HepG2 (cell line): ENCODE data around the gene LRRC73. TPM values are rescaled to one million over a fixed set of nuclear protein-coding genes. Genes with fewer than 3 reads are reported as not detected.

ENCODE experiments used
- CREB3 ChIP-seq: sonication (generic); formaldehyde crosslinking; IDR thresholded peaks from 2 replicates; pipeline ENCODE4 v1.5.0; 2020; ENCODE audit warnings: missing genetic modification reagents
- DRAP1 ChIP-seq: IDR thresholded peaks from 2 replicates; pipeline ENCODE4 v1.6.1; 2016; ENCODE audit warnings: missing genetic modification reagents, missing compliant biosample characterization
- DZIP1 ChIP-seq: sonication (generic); formaldehyde crosslinking; IDR thresholded peaks from 2 replicates; pipeline ENCODE4 v1.5.0; 2020; ENCODE audit warnings: mild to moderate bottlenecking, missing genetic modification reagents
- HOXA9 ChIP-seq: sonication (generic); formaldehyde crosslinking; IDR thresholded peaks from 2 replicates; pipeline ENCODE4 v1.8.1; 2022; ENCODE audit warnings: missing genetic modification reagents, mild to moderate bottlenecking, moderate library complexity, borderline replicate concordance
- NFRKB ChIP-seq: fragments of 450-650 bp; IDR thresholded peaks from 2 replicates; pipeline ENCODE4 v1.6.1; 2017
- SALL2 ChIP-seq: sonication (generic); formaldehyde crosslinking; IDR thresholded peaks from 2 replicates; pipeline ENCODE4 v1.8.1; 2023; ENCODE audit warnings: mild to moderate bottlenecking, missing genetic modification reagents, inconsistent platforms
- SMAD3 ChIP-seq: sonication (generic); formaldehyde crosslinking; IDR thresholded peaks from 2 replicates; pipeline ENCODE4 v1.4.0; 2020; ENCODE audit warnings: missing genetic modification reagents
- SSRP1 ChIP-seq: IDR thresholded peaks from 2 replicates; pipeline ENCODE4 v1.6.1; 2016; ENCODE audit warnings: control low read depth
- TRIM22 ChIP-seq: fragments of 450-650 bp; IDR thresholded peaks from 2 replicates; pipeline ENCODE4 v1.6.1; 2017
- ZNF460 ChIP-seq: sonication (generic); formaldehyde crosslinking; IDR thresholded peaks from 2 replicates; pipeline ENCODE4 v1.5.1; 2020; ENCODE audit warnings: missing genetic modification reagents, mild to moderate bottlenecking, borderline replicate concordance
- ZNF609 ChIP-seq: sonication (generic); formaldehyde crosslinking; IDR thresholded peaks from 2 replicates; pipeline ENCODE4 v1.4.0; 2020; ENCODE audit warnings: mild to moderate bottlenecking, missing genetic modification reagents, borderline replicate concordance
- polyA plus RNA-seq, 8 experiments: library from polyadenylated mRNA; depleted of rRNA in 3 of 8; stranded (reverse) in 7 of 8; unstranded in 1 of 8; fragments of >200 nt; fragmentation: Illumina TruSeq in 4 of 8; extraction: Trizol in 4 of 8; gene quantifications; 2 replicates each; pipeline versions ENCODE4 v1.2.1 to v1.2.3, GENCODE V29; 2011 to 2016; ENCODE audit warnings: low read depth in 4 of 8, missing spikeins in 1 of 8, mixed read lengths in 1 of 8; ENCODE audit not compliant: insufficient read depth in 1 of 8
- total RNA-seq, 5 experiments: library from RNA; depleted of rRNA; stranded (reverse); fragments of >200 nt; fragmentation: Illumina TruSeq; extraction: Trizol; gene quantifications; 2 replicates each; pipeline ENCODE4 v1.2.3, GENCODE V29; 2016; ENCODE audit warnings: low read depth in 1 of 5

LRRC73 gene
- total and polyA plus RNA-seq, 2 of the 13 experiments (the other 11 are each of a cell fraction or from before 2014, with no cell fraction given) = 0.11 to 0.12 TPM

GRCh38 chr6:43509984-43510826 is at the start of gene LRRC73 (continued):
- TF ChIP-seq DZIP1 (CRISPR knock-in tag) = peak; percentile 96; the same call in 1 of the 2 replicates
- TF ChIP-seq SMAD3 = no peak
- TF ChIP-seq TRIM22 = no peak
- no peak for TF ChIP-seq SSRP1 (CRISPR knock-in tag)
- TF ChIP-seq HOXA9 = no peak
- TF ChIP-seq CREB3 (CRISPR knock-in tag) = no peak
- peak; percentile 61; the same call in 1 of the 2 replicates for TF ChIP-seq SALL2 (CRISPR knock-in tag)
- 0 out of 2 replicates have a peak, but pooled peaks have one; percentile 39 for TF ChIP-seq ZNF609 (CRISPR knock-in tag)
- no peak for TF ChIP-seq ZNF460 (CRISPR knock-in tag)
- TF ChIP-seq NFRKB = no peak
- TF ChIP-seq DRAP1 = no peak
